ENCODE data around the gene MYBPC3.
"Not testable (repeated sequence)": the region's sequence is repeated elsewhere in the genome, so short reads cannot be mapped to it uniquely, and the experiment has no call there.

The MYBPC3 gene

GRCh38 chr11:47338396-47339241 is 13.9 kb downstream of the MYBPC3 start:
- DNase-seq (ENCODE audit: low read depth, low spot score), result no peak

- DNase-seq (ENCODE audit: low read depth, low spot score), result no peak
Measured at GRCh38 chr11:47337229-47337924, 15.1 kb downstream of the MYBPC3 start.

DNA sequence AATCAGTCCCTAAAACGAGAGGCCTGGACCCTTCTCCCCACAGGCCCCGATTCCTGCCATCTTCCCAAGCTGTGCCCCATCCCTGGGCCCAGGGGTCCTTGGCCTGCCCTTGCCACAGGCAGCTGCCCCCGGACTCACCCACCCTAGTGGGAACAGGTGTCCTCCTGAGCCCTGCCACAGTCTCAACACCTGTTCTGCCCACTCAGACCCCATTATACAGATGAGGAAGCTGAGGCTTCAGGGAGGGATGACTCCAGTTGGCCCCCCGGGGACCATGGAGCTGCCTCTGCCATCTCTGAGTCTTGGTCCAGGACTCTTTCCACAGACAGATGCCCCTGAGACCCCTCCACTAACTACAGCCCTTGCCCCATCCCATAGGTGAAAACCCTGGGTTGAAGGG is 15.9 kb downstream of the MYBPC3 start:
- no peak for DNase-seq (ENCODE audit: low read depth, low spot score)

DNA sequence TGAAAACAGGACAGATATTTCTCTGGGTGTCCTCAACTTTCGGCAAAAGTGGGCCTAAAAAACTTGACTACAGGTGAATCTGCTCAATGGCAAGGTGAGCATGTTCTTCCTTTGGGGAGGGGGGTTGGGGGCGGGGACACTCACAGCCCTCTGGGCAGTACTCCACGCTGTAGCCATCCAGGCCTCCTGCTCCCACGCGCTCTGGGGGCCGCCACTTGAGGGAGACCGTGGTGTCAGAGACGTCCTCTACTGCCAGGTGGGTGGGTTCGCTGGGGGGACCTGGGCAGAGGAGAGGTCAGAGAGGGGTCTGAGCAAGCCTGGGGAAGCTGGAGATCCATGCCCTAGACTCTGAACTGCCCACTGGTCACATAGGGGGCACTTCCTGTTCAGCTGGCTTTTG is 16.8 kb downstream of the MYBPC3 start:
- no peak for DNase-seq (ENCODE audit: low read depth, low spot score)

GRCh38 chr11:47334699-47335411 is 17.6 kb downstream of the MYBPC3 start:
- DNase-seq (ENCODE audit: low read depth, low spot score), result not testable (repeated sequence)

DNA sequence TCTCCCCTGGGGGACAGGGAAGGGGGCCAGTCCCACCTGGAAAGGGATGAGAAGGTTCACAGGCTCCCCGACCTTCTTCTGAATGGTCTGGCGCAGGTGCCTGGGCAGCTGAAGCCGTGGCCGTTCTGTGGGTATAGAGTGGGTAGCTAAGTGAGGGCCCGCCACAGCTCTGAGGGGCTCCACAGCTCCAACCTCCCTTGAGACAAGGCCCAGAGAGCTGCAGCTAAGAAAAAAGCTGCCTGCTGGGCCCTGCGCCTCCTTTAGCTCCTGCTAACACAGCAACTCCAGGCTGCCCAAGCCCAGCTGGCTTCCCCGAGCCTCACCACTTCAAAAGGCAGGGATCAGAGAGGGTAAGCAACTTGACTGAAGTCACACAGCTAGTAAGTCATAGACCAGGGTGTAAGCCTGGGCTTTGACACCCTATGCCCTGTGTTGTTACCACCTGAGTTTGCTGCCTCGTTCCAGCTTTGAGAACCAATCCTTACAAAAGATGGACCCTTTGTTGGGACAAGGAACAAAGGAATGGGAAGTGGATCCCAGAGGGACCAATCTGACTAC is 18.5 kb downstream of the MYBPC3 start:
- no peak for DNase-seq (ENCODE audit: low read depth, low spot score)

- no peak for DNase-seq (ENCODE audit: low read depth, low spot score)
Measured at GRCh38 chr11:47333526-47333845, 19.0 kb downstream of the MYBPC3 start.

- no peak for DNase-seq (ENCODE audit: low read depth, low spot score)
Measured at GRCh38 chr11:47332791-47333525, 19.5 kb downstream of the MYBPC3 start.

- DNase-seq (ENCODE audit: low read depth, low spot score), result no peak
Measured at GRCh38 chr11:47332303-47332711, 20.2 kb downstream of the MYBPC3 start.

GRCh38 chr11:47331454-47332302 is 20.8 kb downstream of the MYBPC3 start:
- no peak for DNase-seq (ENCODE audit: low read depth, low spot score)

GRCh38 chr11:47329987-47330931 is 22.2 kb downstream of the MYBPC3 start:
- DNase-seq (ENCODE audit: low read depth, low spot score), result no peak

GRCh38 chr11:47329431-47329986 is 23.0 kb downstream of the MYBPC3 start:
- no peak for DNase-seq (ENCODE audit: low read depth, low spot score)

DNA sequence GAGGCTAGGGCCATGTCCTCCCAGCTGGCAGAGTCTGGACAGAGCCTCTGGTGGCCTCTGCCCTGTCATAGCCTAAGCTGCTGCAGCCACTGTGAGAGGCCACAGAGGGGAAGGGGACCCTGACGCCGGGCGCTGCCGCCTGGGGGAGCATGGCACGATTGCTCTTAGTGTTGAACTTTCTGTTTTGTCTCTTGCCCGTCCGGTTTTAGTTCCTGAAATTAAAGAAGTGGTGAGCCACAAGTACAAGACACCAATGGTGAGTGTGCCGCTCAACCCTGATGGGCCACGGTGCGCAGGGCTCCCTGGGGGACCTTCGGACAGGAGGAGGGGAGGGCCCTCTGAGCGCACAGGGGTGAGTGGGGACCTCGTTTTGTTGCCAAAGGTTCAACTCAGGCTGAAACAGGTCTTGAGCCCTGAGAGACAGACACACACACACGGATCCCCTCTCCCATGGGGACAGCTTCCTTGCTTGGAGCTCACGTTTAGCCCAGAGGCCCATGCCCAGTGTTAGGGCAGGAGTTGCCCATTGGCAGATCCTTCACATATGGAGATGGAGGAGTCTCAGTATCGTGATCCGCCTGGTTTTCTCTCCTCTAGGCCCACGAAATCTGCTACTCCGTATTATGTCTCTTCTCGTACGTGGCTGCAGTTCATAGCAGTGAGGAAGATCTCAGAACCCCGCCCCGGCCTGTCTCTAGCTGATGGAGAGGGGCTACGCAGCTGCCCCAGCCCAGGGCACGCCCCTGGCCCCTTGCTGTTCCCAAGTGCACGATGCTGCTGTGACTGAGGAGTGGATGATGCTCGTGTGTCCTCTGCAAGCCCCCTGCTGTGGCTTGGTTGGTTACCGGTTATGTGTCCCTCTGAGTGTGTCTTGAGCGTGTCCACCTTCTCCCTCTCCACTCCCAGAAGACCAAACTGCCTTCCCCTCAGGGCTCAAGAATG is 23.8 kb downstream of the MYBPC3 start:
- no peak for DNase-seq (ENCODE audit: low read depth, low spot score)

- no peak for DNase-seq (ENCODE audit: low read depth, low spot score)
Measured at GRCh38 chr11:47327949-47328348, 24.6 kb downstream of the MYBPC3 start.

DNA sequence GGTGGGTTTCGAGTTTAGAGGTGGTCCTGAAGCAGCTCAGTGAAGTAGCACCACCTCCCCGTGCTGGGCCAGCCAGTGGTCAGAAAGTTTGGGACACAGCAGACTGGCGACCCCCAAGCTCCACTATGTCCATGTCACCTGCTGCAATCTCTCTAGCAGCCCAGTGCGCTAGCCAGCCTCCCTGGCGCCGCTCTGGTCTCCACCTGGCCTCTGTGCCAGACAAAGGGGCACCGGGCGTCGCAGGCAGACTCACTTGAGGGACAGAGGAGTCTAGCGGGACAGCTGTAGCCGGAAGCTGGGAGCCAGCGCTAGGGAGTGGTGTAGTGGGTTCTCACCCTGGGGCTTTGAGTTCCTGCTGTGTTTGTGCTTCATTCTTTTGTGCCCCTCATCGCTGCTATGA is 25.5 kb downstream of the MYBPC3 start:
- DNase-seq (ENCODE audit: low read depth, low spot score), result no peak

DNA sequence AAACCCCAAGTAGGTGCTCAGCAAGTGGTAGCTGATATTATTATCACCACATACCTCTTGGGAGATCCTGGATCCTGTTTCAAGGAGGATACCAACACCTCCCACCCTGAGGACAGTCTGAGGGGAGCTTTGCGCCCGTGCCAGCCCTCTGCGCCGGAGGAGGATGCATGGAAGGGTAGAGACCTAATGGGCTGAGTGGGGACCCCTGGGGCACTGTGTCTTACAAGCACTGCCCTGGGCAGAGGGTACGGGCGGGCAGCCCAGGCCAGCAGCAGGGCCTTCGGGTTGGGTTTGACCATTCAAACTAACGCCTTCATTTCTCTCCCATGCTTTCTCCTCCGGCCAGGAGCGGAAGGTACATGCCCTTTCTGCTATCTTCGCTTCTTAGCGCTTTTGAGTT is 26.3 kb downstream of the MYBPC3 start:
- DNase-seq (ENCODE audit: low read depth, low spot score), result no peak

DNA sequence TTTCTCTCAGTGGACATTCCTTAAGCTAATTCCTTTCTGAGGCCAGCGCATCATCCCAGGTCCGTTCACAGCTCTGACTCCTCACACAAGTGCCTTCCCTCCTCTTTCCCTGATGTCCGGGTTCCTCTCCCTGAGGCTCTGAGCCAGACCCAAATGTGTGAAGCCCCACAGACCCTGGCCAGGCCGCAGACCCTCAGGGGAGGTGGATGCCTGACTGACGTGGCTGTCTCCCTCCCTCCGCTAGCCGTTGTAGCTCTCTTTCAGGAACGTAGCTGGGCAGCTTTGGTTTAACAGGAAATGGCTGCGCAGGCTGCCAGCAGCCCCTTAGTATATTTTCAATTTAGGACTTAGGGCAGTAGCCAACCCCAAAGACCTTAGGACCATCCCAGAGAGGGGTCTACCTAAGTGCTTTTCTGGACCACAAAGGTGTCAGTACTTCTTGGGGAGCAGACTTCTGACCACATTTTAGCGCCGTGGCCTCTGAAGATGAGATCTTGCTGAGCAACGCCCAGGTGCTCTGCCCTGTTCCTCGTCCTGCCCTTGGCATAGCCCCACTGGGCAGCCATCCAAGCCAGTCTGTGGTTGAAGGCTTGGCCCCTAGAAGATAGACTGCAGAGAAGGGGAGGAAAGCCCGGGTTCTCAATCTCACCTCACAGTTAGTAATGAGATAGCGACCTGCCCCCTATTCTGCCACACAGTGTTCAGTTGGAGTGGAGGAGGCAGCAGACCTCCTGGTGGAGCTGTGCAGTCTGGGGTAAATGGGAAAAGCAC is 27.0 kb downstream of the MYBPC3 start:
- DNase-seq (ENCODE audit: low read depth, low spot score), result no peak
